HepG2 (cell line): ENCODE data around the gene E2F8. TPM values are rescaled to one million over a fixed set of nuclear protein-coding genes. Genes with fewer than 3 reads are reported as not detected.

Experiments used
- ATAC-seq: fragments of 200-7000 bp; cut with Tn5 transposase; 3 replicates; pipeline ENCODE4 v1.9.1; 2020; ENCODE audit warnings: mild to moderate bottlenecking, moderate library complexity
- BruUV-seq: library from RNA; stranded (reverse); fragments of 400-500 nt; replicated peaks from 2 replicates; lab custom pipeline; 2021; lab: Mats Ljungman, UMichigan
- CTCF ChIA-PET: fragments of 300-600 bp; formaldehyde crosslinking; extraction: SDS; loops from one replicate; lab custom pipeline; 2021; ENCODE audit warnings: low total read pairs, inconsistent platforms, low intra/inter-chr PET ratio; lab: Yijun Ruan, JAX
- POLR2A ChIA-PET: fragments of 350-600 bp; sonication (Branson Sonifier 250); formaldehyde crosslinking; loops from one replicate; lab custom pipeline; 2020; ENCODE audit warnings: antibody characterized with exemption, inconsistent platforms; lab: Yijun Ruan, JAX
- DNase-seq: peaks from one replicate; pipeline ENCODE4 v3.0.0-alpha.2; 2015; ENCODE audit warnings: low spot score
- FAIRE-seq: peaks from 3 replicates; lab custom pipeline; 2011; peaks lifted over from hg19 to GRCh38; lab: Jason Lieb, UNC
- H2AFZ ChIP-seq: one replicate; pipeline ENCODE4 v1.6.1; 2011; ENCODE audit warnings: low read length, inconsistent platforms
- H3K27ac ChIP-seq: fragments of 300-600 bp; 3 replicates; pipeline ENCODE4 v1.8.0; 2011; ENCODE audit warnings: mixed run types, mild to moderate bottlenecking, mixed read lengths, low read length, inconsistent platforms; ENCODE audit not compliant: insufficient read depth; ENCODE audit errors: extremely low read length
- H3K27me3 ChIP-seq, 2 experiments: fragments of 200-600 bp in 1 of 2; 2 replicates in 1 of 2; 3 replicates in 1 of 2; pipeline versions ENCODE4 v1.6.0 to v1.8.0; 2011; ENCODE audit warnings: low read length in 2 of 2, mild to moderate bottlenecking in 2 of 2, moderate library complexity in 2 of 2, inconsistent platforms in 1 of 2; ENCODE audit not compliant: insufficient read depth in 2 of 2, control insufficient read depth in 1 of 2
- H3K36me3 ChIP-seq, 2 experiments: fragments of 200-600 bp in 1 of 2; replicated peaks in 1 of 2; 2 replicates in 1 of 2; 3 replicates in 1 of 2; pipeline versions ENCODE4 v1.5.1 to v1.8.0; 2011; ENCODE audit warnings: low read length in 2 of 2, inconsistent platforms in 1 of 2; ENCODE audit not compliant: insufficient read depth in 2 of 2, control insufficient read depth in 1 of 2
- H3K4me1 ChIP-seq: 2 replicates; pipeline ENCODE4 v1.5.1; 2012; ENCODE audit warnings: low read length, inconsistent platforms; ENCODE audit not compliant: insufficient read depth
- H3K4me2 ChIP-seq: 2 replicates; pipeline ENCODE4 v1.6.0; 2011; ENCODE audit warnings: low read depth, low read length, inconsistent platforms
- H3K4me3 ChIP-seq, 3 experiments: fragments of 200-600 bp in 1 of 3; sonication (generic), shearing (Covaris generic) in 1 of 3; replicated peaks in 1 of 3; 2 replicates each; pipeline ENCODE4 v1.5.1; 2011 to 2016; ENCODE audit warnings: low read length in 3 of 3, inconsistent platforms in 2 of 3, low read depth in 2 of 3, mild to moderate bottlenecking in 2 of 3, control low read depth in 1 of 3, mixed read lengths in 1 of 3; ENCODE audit not compliant: insufficient read depth in 1 of 3
- H3K79me2 ChIP-seq: one replicate; pipeline ENCODE4 v1.6.1; 2011; ENCODE audit warnings: low read length, inconsistent platforms; ENCODE audit not compliant: insufficient read depth
- H3K9ac ChIP-seq: 2 replicates; pipeline ENCODE4 v1.6.0; 2011; ENCODE audit warnings: mild to moderate bottlenecking, low read depth, low read length, inconsistent platforms; ENCODE audit not compliant: insufficient read depth
- H3K9me3 ChIP-seq: 2 replicates; pipeline ENCODE4 v1.5.1; 2012; ENCODE audit warnings: mild to moderate bottlenecking, low read length
- H4K20me1 ChIP-seq: 2 replicates; pipeline ENCODE4 v1.6.0; 2011; ENCODE audit warnings: inconsistent platforms, mild to moderate bottlenecking, low read length, moderate library complexity; ENCODE audit not compliant: insufficient read depth
- MAZ ChIP-seq, 2 experiments: sonication (generic) in 1 of 2; formaldehyde crosslinking in 1 of 2; IDR thresholded peaks; 2 replicates each; pipeline versions ENCODE4 v1.5.0 to v1.6.1; 2012 to 2020; ENCODE audit warnings: low read depth in 2 of 2, mild to moderate bottlenecking in 2 of 2, borderline replicate concordance in 1 of 2, improper control_type of control experiment in 1 of 2, low read length in 1 of 2, missing genetic modification reagents in 1 of 2, moderate library complexity in 1 of 2
- NCOA5 ChIP-seq: sonication (generic); formaldehyde crosslinking; IDR thresholded peaks from 2 replicates; pipeline ENCODE4 v1.4.0; 2020; ENCODE audit warnings: missing genetic modification reagents
- PAWR ChIP-seq: sonication (generic); formaldehyde crosslinking; IDR thresholded peaks from 2 replicates; pipeline ENCODE4 v1.4.0; 2020; ENCODE audit warnings: missing genetic modification reagents, mild to moderate bottlenecking, borderline replicate concordance
- RBAK ChIP-seq: sonication (generic); formaldehyde crosslinking; IDR thresholded peaks from 2 replicates; pipeline ENCODE4 v1.5.1; 2020; ENCODE audit warnings: mild to moderate bottlenecking, missing genetic modification reagents
- RFX3 ChIP-seq: IDR thresholded peaks from 2 replicates; pipeline ENCODE4 v1.6.1; 2016; ENCODE audit warnings: missing biosample characterization, missing genetic modification reagents
- TCF12 ChIP-seq, 2 experiments: fragments of 450-650 bp in 1 of 2; sonication (generic) in 1 of 2; formaldehyde crosslinking in 1 of 2; IDR thresholded peaks; 2 replicates each; pipeline versions ENCODE4 v1.6.1 to v1.8.0; 2017 to 2022; ENCODE audit warnings: antibody characterized with exemption in 1 of 2, mild to moderate bottlenecking in 1 of 2, missing genetic modification reagents in 1 of 2, moderate library complexity in 1 of 2
- XRCC5 ChIP-seq: fragments of 200-400 bp; formaldehyde crosslinking; optimal IDR thresholded peaks from 2 replicates; pipeline ENCODE3; 2017; ENCODE audit warnings: mild to moderate bottlenecking, low read length
- ZNF101 ChIP-seq: sonication (generic); formaldehyde crosslinking; IDR thresholded peaks from 2 replicates; pipeline ENCODE4 v1.4.0; 2020; ENCODE audit warnings: mild to moderate bottlenecking, low read depth, missing genetic modification reagents, borderline replicate concordance
- ZNF136 ChIP-seq: sonication (generic); formaldehyde crosslinking; IDR thresholded peaks from 2 replicates; pipeline ENCODE4 v1.8.1; 2022; ENCODE audit warnings: low read depth, mild to moderate bottlenecking, moderate library complexity, missing genetic modification reagents
- ZNF3 ChIP-seq: IDR thresholded peaks from 2 replicates; pipeline ENCODE4 v1.7.0; 2017; ENCODE audit warnings: inconsistent platforms
- ZNF616 ChIP-seq: sonication (generic); formaldehyde crosslinking; IDR thresholded peaks from 2 replicates; pipeline ENCODE4 v1.5.0; 2020; ENCODE audit warnings: low read depth, mild to moderate bottlenecking, missing genetic modification reagents
- WGBS: methylation state at CpG from one replicate; pipeline ENCODE4 v1.1.6; 2017; ENCODE audit warnings: low lambda C conversion rate; 5-methylcytosine and 5-hydroxymethylcytosine counted together
- in situ Hi-C: cut with HindIII; loops from 2 replicates; pipeline ENCODE4 v1.10.0; 2017; ENCODE audit warnings: low pct_unique_long_range_greater_than_20kb; ENCODE audit not compliant: extremely low pct_ligation_motif_present
- intact Hi-C: fragments of 100-400 bp; cut with micrococcal nuclease; formaldehyde crosslinking; loops from one replicate; pipeline ENCODE4 v1.10.0; 2022; ENCODE audit not compliant: unreplicated experiment
- polyA plus RNA-seq, 8 experiments: library from polyadenylated mRNA; depleted of rRNA in 3 of 8; stranded (reverse) in 7 of 8; unstranded in 1 of 8; fragments of >200 nt; fragmentation: Illumina TruSeq in 4 of 8; extraction: Trizol in 4 of 8; gene quantifications; 2 replicates each; pipeline versions ENCODE4 v1.2.1 to v1.2.3, GENCODE V29; 2011 to 2016; ENCODE audit warnings: low read depth in 4 of 8, missing spikeins in 1 of 8, mixed read lengths in 1 of 8; ENCODE audit not compliant: insufficient read depth in 1 of 8
- total RNA-seq, 5 experiments: library from RNA; depleted of rRNA; stranded (reverse); fragments of >200 nt; fragmentation: Illumina TruSeq; extraction: Trizol; gene quantifications; 2 replicates each; pipeline ENCODE4 v1.2.3, GENCODE V29; 2016; ENCODE audit warnings: low read depth in 1 of 5
- TF ChIP-seq, protein P1 (sequence below), 2 experiments: fragments of 450-650 bp in 1 of 2; sonication (generic) in 1 of 2; formaldehyde crosslinking; IDR thresholded peaks; 2 replicates each; pipeline versions ENCODE4 v1.5.0 to v1.8.0; 2020 to 2022; ENCODE audit warnings: mild to moderate bottlenecking in 1 of 2, missing genetic modification reagents in 1 of 2

E2F8 gene
- total and polyA plus RNA-seq, 2 of the 13 experiments (the other 11 are each of a cell fraction or from before 2014, with no cell fraction given): 3.3 to 8.9 TPM

DNA sequence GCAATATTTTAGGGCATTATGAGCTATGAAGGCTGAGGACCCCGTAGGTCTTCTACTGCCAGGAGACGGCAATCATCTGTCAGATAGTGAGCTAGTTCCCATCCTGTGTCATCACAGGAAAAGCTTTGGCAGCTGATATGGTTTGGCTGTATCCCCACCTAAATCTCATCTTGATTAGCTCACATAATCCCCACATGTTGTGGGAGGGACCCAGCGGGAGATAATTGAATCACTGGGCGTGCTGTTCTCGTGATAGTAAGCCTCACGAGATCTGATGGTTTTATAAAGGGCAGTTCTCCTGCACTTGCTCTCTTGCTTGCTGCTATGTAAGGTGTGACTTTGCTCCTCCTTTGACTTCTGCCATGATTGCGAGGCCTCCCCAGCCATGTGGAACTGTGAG, 57.1 kb downstream of the E2F8 start:
- FAIRE-seq (no peak), ATAC-seq (no peak), DNase-seq (no peak)
- no peak overlapping the region for H3K4me2 ChIP-seq
- WGBS: 49% methylated on average over 3 of the region's 7 CpGs
- no peaks in the 10 kb centered on the region for H4K20me1 ChIP-seq
- TF ChIP-seq NCOA5: no peak
- TF ChIP-seq, protein P1, sequence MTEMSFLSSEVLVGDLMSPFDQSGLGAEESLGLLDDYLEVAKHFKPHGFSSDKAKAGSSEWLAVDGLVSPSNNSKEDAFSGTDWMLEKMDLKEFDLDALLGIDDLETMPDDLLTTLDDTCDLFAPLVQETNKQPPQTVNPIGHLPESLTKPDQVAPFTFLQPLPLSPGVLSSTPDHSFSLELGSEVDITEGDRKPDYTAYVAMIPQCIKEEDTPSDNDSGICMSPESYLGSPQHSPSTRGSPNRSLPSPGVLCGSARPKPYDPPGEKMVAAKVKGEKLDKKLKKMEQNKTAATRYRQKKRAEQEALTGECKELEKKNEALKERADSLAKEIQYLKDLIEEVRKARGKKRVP (CRISPR knock-in tag; IDR thresholded peaks at IDR 0.05): no peak
- TF ChIP-seq ZNF616 (CRISPR knock-in tag): no peak
- TF ChIP-seq TCF12 (IDR thresholded peaks at IDR 0.05): no peak
- no peak for TF ChIP-seq TCF12 (CRISPR knock-in tag; IDR thresholded peaks at IDR 0.05)
- no peak for TF ChIP-seq RBAK
- TF ChIP-seq PAWR (CRISPR knock-in tag): no peak
- TF ChIP-seq ZNF101: no peak
- TF ChIP-seq XRCC5: no peak
- no peak for TF ChIP-seq RFX3 (CRISPR knock-in tag)
- TF ChIP-seq ZNF3 (CRISPR knock-in tag): no peak
- TF ChIP-seq ZNF136 (CRISPR knock-in tag): no peak
- no peak for TF ChIP-seq MAZ (IDR thresholded peaks at IDR 0.05; ENCODE audit: borderline replicate concordance, low read depth, low read length)
- TF ChIP-seq MAZ (CRISPR knock-in tag; IDR thresholded peaks at IDR 0.05; ENCODE audit: low read depth): no peak
- intact Hi-C loops (no loop called here), in situ Hi-C loops (no loop called here)
- H3K79me2 ChIP-seq: no peaks in the 10 kb centered on the region
- H3K9me3 ChIP-seq: no peaks in the 10 kb centered on the region
- POLR2A ChIA-PET: no interaction called here
- no peak overlapping the region for H3K9ac ChIP-seq
- no peak overlapping the region for H3K4me3 ChIP-seq
- no peaks in the 10 kb centered on the region for H3K36me3 ChIP-seq
- H3K27ac ChIP-seq: no peak overlapping the region
- CTCF ChIA-PET: no interaction called here
- no peak overlapping the region for H2AFZ ChIP-seq
- 0 out of 2 replicates have a peak, but pooled peaks cover 10% of the 10 kb centered on the region for H3K4me1 ChIP-seq
- H3K27me3 ChIP-seq: peaks cover 0 to 2% of the 10 kb centered on the region in 2 experiments; a peak in 1 of 5 replicates
- BruUV-seq: no TSS peak
